Measurements from ENCODE around the gene KCNIP4.

The KCNIP4 gene

GRCh38 chr4:21041708-21042107 is 906.9 kb downstream of the KCNIP4 start:
- DNase-seq (ENCODE audit: low read depth), result no peak

GRCh38 chr4:21034728-21035127 is 913.8 kb downstream of the KCNIP4 start:
- no peak for DNase-seq (ENCODE audit: low read depth)

- no peak for DNase-seq (ENCODE audit: low read depth)
Measured at GRCh38 chr4:21032089-21032645, 916.4 kb downstream of the KCNIP4 start.

GRCh38 chr4:21018817-21019216 is 929.8 kb downstream of the KCNIP4 start:
- DNase-seq (ENCODE audit: low read depth), result no peak

- no peak for DNase-seq (ENCODE audit: low read depth)
Measured at GRCh38 chr4:21013501-21013900, 935.1 kb downstream of the KCNIP4 start.

GRCh38 chr4:21012851-21013331 is 935.7 kb downstream of the KCNIP4 start:
- DNase-seq (ENCODE audit: low read depth), result no peak

- DNase-seq (ENCODE audit: low read depth), result no peak
Measured at GRCh38 chr4:21011106-21011505, 937.5 kb downstream of the KCNIP4 start.

- no peak for DNase-seq (ENCODE audit: low read depth)
Measured at GRCh38 chr4:21009956-21010355, 938.6 kb downstream of the KCNIP4 start.

GRCh38 chr4:21005647-21006046 is 942.9 kb downstream of the KCNIP4 start:
- DNase-seq (ENCODE audit: low read depth), result no peak

GRCh38 chr4:21002976-21003375 is 945.6 kb downstream of the KCNIP4 start:
- no peak for DNase-seq (ENCODE audit: low read depth)

- no peak for DNase-seq (ENCODE audit: low read depth)
Measured at GRCh38 chr4:21002286-21002685, 946.3 kb downstream of the KCNIP4 start.

- DNase-seq (ENCODE audit: low read depth), result no peak
Measured at GRCh38 chr4:21001490-21001889, 947.1 kb downstream of the KCNIP4 start.

- DNase-seq (ENCODE audit: low read depth), result no peak
Measured at GRCh38 chr4:20997886-20998285, 950.7 kb downstream of the KCNIP4 start.

GRCh38 chr4:20995610-20996009 is 953.0 kb downstream of the KCNIP4 start:
- no peak for DNase-seq (ENCODE audit: low read depth)

GRCh38 chr4:20995015-20995414 is 953.6 kb downstream of the KCNIP4 start:
- no peak for DNase-seq (ENCODE audit: low read depth)

- DNase-seq (ENCODE audit: low read depth), result no peak
Measured at GRCh38 chr4:20992002-20992401, 956.6 kb downstream of the KCNIP4 start.

- no peak for DNase-seq (ENCODE audit: low read depth)
Measured at GRCh38 chr4:20987191-20987590, 961.4 kb downstream of the KCNIP4 start.

GRCh38 chr4:20984576-20984836 is 964.1 kb downstream of the KCNIP4 start:
- no peak for DNase-seq (ENCODE audit: low read depth)

- no peak for DNase-seq (ENCODE audit: low read depth)
Measured at GRCh38 chr4:20983763-20984575, 964.6 kb downstream of the KCNIP4 start.

- no peak for DNase-seq (ENCODE audit: low read depth)
Measured at GRCh38 chr4:20982544-20982943, 966.0 kb downstream of the KCNIP4 start.

- no peak for DNase-seq (ENCODE audit: low read depth)
Measured at GRCh38 chr4:20960291-20960690, 988.3 kb downstream of the KCNIP4 start.

GRCh38 chr4:20954541-20954940 is 994.0 kb downstream of the KCNIP4 start:
- DNase-seq (ENCODE audit: low read depth), result no peak

GRCh38 chr4:20944961-20945360 is 1003.6 kb downstream of the KCNIP4 start:
- no peak for DNase-seq (ENCODE audit: low read depth)

GRCh38 chr4:20944451-20944850 is 1004.1 kb downstream of the KCNIP4 start:
- no peak for DNase-seq (ENCODE audit: low read depth)

All from stimulated activated CD8-positive, alpha-beta memory T cell treated with anti-CD3 and anti-CD28 coated beads, Interleukin-4, amount 100 ng/mL, for 24 hours (primary cell).